ENCODE results near the gene CHD1. TPM values are rescaled to one million over a fixed set of nuclear protein-coding genes. Genes with fewer than 3 reads are reported as not detected.

Gene CHD1
- 21.1 to 43.0 TPM (median 21.3 TPM) in 5 replicates for total RNA-seq (2022; extraction: Qiagen RNA extraction)

GRCh38 chr5:98928873-98929709, at the start of gene CHD1:
Gene CHD1, minus strand, starts transcription at chr5:98929007. Its CDS starts 2,621 bp downstream, at chr5:98926386.

Other genes starting within 250 kb of the CHD1 start
- 6.5 to 7.3 TPM (median 7.1 TPM) in 5 replicates for gene RGMB, start 155.3 kb downstream of the CHD1 start, total RNA-seq (2022; extraction: Qiagen RNA extraction)

Measured in A549 treated with AZD2906 at 1 μM for 4 hours (cell line).